A673 (cell line): ENCODE data around the gene TEC. TPM values are rescaled to one million over a fixed set of nuclear protein-coding genes. Genes with fewer than 3 reads are reported as not detected.

Experiments
- BruUV-seq: library from RNA; stranded (reverse); fragments of 400-500 nt; replicated peaks from 2 replicates; lab custom pipeline; 2021; lab: Mats Ljungman, UMichigan
- CTCF ChIA-PET: fragments of 300-600 bp; sonication (Branson Sonifier 250); formaldehyde crosslinking; loops from one replicate; lab custom pipeline; 2022; ENCODE audit warnings: antibody characterized with exemption; lab: Charles Lee
- POLR2A ChIA-PET: fragments of 300-600 bp; sonication (Branson Sonifier 250); formaldehyde crosslinking; loops from one replicate; lab custom pipeline; 2022; ENCODE audit warnings: antibody characterized with exemption; ENCODE audit not compliant: low non-redundant PET; lab: Charles Lee
- DNase-seq: peaks from one replicate; pipeline ENCODE4 v3.0.0-alpha.2; 2015; ENCODE audit warnings: low spot score
- H3K27ac ChIP-seq: fragments of 200-600 bp; sonication (generic); 2 replicates; pipeline ENCODE4 v1.5.1; 2016; ENCODE audit warnings: mixed run types, low read depth, mild to moderate bottlenecking, mixed read lengths, antibody characterized with exemption, low read length; ENCODE audit not compliant: poor library complexity, severe bottlenecking
- H3K27me3 ChIP-seq: fragments of 200-600 bp; sonication (generic); replicated peaks from 2 replicates; pipeline ENCODE4 v1.6.1; 2017; ENCODE audit warnings: mixed run types, low read depth, mild to moderate bottlenecking, mixed read lengths, antibody characterized with exemption, low read length; ENCODE audit not compliant: insufficient read depth, poor library complexity
- H3K36me3 ChIP-seq: fragments of 200-600 bp; sonication (generic); 2 replicates; pipeline ENCODE4 v1.6.1; 2016; ENCODE audit warnings: mixed run types, mild to moderate bottlenecking, mixed read lengths, antibody characterized with exemption, low read length; ENCODE audit not compliant: insufficient read depth, poor library complexity, severe bottlenecking
- H3K4me1 ChIP-seq: fragments of 200-600 bp; sonication (generic); 2 replicates; pipeline ENCODE4 v1.6.1; 2017; ENCODE audit warnings: mixed run types, mild to moderate bottlenecking, mixed read lengths, antibody characterized with exemption, low read length; ENCODE audit not compliant: insufficient read depth, poor library complexity, severe bottlenecking
- H3K4me3 ChIP-seq: fragments of 200-600 bp; sonication (generic); 2 replicates; pipeline ENCODE4 v1.5.1; 2016; ENCODE audit warnings: low read depth, mixed run types, mild to moderate bottlenecking, mixed read lengths, low read length; ENCODE audit not compliant: poor library complexity, severe bottlenecking
- H3K9me3 ChIP-seq: fragments of 200-600 bp; sonication (generic); 2 replicates; pipeline ENCODE4 v1.6.1; 2016; ENCODE audit warnings: mixed run types, low read depth, mild to moderate bottlenecking, mixed read lengths, antibody characterized with exemption, low read length; ENCODE audit not compliant: poor library complexity, severe bottlenecking
- CTCF ChIP-seq: fragments of 300-800, 200-600 bp; sonication (generic); conservative IDR thresholded peaks from 2 replicates; pipeline ENCODE4 v1.5.1; 2017; ENCODE audit warnings: low read depth, mild to moderate bottlenecking, antibody characterized with exemption, low read length, moderate library complexity, mixed read lengths
- EZH2 ChIP-seq: fragments of 200-600 bp; sonication (generic); IDR thresholded peaks from 2 replicates; pipeline ENCODE4 v1.6.1; 2017; ENCODE audit warnings: borderline replicate concordance, low read depth, mild to moderate bottlenecking, mixed read lengths, antibody characterized with exemption, low read length; ENCODE audit not compliant: poor library complexity, severe bottlenecking
- intact Hi-C: fragments of 100-400 bp; cut with micrococcal nuclease; formaldehyde crosslinking; loops from one replicate; pipeline ENCODE4 v1.10.0; 2022; ENCODE audit not compliant: unreplicated experiment
- total RNA-seq: library from RNA; stranded (reverse); gene quantifications from 2 replicates; pipeline ENCODE4 v1.2.3, GENCODE V29; 2021

Gene TEC
- total RNA-seq, 1 experiment from 2014 or later, result 6.8 TPM

DNA sequence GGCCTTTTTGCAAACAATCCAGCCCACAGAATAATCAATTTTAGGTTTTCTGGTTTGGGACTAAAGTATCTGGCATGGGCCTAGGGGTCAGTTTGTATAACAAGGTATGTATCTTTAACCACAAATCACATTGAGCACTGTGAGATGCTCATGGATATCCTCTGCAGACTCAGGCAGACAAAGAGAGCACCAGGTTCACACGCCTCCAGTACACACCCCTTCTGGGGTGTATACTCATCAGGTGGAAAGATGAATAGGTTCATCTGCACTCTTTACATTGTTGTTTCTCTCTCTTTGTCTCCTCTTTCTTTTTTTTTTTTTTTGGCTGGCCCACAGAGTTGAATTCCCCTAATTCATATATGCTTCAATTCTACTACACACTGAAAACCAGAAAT lies 21.1 kb downstream of the TEC start:
- BruUV-seq, result no TSS peak
- POLR2A ChIA-PET, result no interaction called here
- no peaks in the 10 kb centered on the region for H3K36me3 ChIP-seq
- H3K4me1 ChIP-seq, result no peaks in the 10 kb centered on the region
- no peaks in the 10 kb centered on the region for H3K9me3 ChIP-seq
- no peak overlapping the region for H3K4me3 ChIP-seq
- no peak for DNase-seq
- CTCF ChIA-PET, result no interaction called here
- intact Hi-C loops, result no loop called here
- TF ChIP-seq CTCF (no peak), EZH2 (no peak)
- H3K27ac ChIP-seq, result no peak overlapping the region
- H3K27me3 ChIP-seq, result no peaks in the 10 kb centered on the region

- BruUV-seq, result no TSS peak
- Histone ChIP-seq H3K27me3 (no peaks in the 10 kb centered on the region), H3K9me3 (no peaks in the 10 kb centered on the region), H3K4me1 (no peaks in the 10 kb centered on the region), H3K36me3 (no peaks in the 10 kb centered on the region), H3K4me3 (no peak overlapping the region), H3K27ac (no peak overlapping the region)
- POLR2A ChIA-PET, result no interaction called here
- CTCF ChIA-PET, result no interaction called here
- TF ChIP-seq CTCF (no peak), EZH2 (no peak)
- intact Hi-C loops, result no loop called here
- DNase-seq, result no peak
Measured at GRCh38 chr4:48247878-48248558, 21.6 kb downstream of the TEC start.

- intact Hi-C loops, result no loop called here
- ChIA-PET CTCF (no interaction called here), POLR2A (no interaction called here)
- Histone ChIP-seq H3K36me3 (no peaks in the 10 kb centered on the region), H3K4me1 (no peaks in the 10 kb centered on the region), H3K27me3 (no peaks in the 10 kb centered on the region), H3K9me3 (no peaks in the 10 kb centered on the region), H3K4me3 (no peak overlapping the region), H3K27ac (no peak overlapping the region)
- DNase-seq, result no peak
- TF ChIP-seq EZH2 (no peak), CTCF (no peak)
- no TSS peak for BruUV-seq
Measured at GRCh38 chr4:48247142-48247877, 22.3 kb downstream of the TEC start.
